ENCODE data around the gene DNA2. TPM values are rescaled to one million over a fixed set of nuclear protein-coding genes. Genes with fewer than 3 reads are reported as not detected.

DNA2 gene
- total and polyA plus RNA-seq, 11 donors: 0.91 to 4.2 (median 2.4) TPM

DNA sequence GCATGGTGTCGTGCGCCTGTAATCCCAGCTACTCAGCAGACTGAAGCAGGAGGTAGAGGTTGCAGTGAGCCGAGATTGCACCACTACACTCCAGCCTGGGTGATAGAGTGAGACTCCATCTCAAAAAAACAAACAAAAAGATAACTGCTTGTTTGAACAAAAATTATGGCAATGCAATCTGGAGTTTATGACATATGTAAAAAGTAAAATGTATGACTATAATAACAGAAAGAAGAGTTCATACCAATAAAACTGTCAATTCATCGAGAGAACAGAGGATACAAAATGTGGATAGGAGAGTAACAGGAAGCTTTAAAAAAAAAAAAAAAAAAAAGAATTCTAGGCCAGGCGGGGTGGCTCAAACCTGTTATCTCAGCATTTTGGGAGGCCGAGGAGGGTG is 36.3 kb upstream of the DNA2 start:
- DNase-seq (no peak), ATAC-seq (no peak)
- Histone ChIP-seq H3K4me1 (no peaks in the 10 kb centered on the region), H3K9me3 (no peaks in the 10 kb centered on the region), H3K27me3 (no peaks in the 10 kb centered on the region), H3K36me3 (peaks cover 0 to 54% (median 22%) of the 10 kb centered on the region in 9 donors), H3K4me3 (no peak overlapping the region), H3K27ac (no peak overlapping the region)
- WGBS, 4 donors: 85 to 92% (median 89%) methylated on average over 6 of the region's 6 CpGs
- TF ChIP-seq, protein P1, sequence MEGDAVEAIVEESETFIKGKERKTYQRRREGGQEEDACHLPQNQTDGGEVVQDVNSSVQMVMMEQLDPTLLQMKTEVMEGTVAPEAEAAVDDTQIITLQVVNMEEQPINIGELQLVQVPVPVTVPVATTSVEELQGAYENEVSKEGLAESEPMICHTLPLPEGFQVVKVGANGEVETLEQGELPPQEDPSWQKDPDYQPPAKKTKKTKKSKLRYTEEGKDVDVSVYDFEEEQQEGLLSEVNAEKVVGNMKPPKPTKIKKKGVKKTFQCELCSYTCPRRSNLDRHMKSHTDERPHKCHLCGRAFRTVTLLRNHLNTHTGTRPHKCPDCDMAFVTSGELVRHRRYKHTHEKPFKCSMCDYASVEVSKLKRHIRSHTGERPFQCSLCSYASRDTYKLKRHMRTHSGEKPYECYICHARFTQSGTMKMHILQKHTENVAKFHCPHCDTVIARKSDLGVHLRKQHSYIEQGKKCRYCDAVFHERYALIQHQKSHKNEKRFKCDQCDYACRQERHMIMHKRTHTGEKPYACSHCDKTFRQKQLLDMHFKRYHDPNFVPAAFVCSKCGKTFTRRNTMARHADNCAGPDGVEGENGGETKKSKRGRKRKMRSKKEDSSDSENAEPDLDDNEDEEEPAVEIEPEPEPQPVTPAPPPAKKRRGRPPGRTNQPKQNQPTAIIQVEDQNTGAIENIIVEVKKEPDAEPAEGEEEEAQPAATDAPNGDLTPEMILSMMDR (IDR thresholded peaks at IDR 0.05): no peak
- no peak for TF ChIP-seq POLR2A (IDR thresholded peaks at IDR 0.05)
- intact Hi-C loops (cut with DNase I): no loop called here

DNA sequence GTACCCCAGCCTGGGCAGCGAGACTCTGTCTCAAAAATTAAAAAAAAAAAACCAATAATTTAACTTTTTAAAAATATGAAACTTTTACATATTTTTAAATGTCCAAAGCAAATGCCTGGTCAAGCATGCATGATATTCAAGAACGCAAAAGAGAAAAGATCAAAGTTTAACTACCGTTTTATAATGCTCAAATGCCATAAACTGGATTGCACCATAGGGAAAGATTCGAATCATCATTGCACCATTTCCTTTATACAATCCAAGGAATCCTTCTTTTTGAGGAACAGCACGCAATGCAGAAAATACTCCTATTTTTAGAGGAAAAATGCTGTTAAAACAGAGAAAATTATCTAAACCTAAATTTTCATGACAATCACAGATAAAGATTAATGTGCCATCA is 34.6 kb upstream of the DNA2 start:
- TF ChIP-seq, protein P1 (IDR thresholded peaks at IDR 0.05): no peak
- no peak for TF ChIP-seq POLR2A (IDR thresholded peaks at IDR 0.05)
- no peaks in the 10 kb centered on the region for H3K9me3 ChIP-seq
- no peak for ATAC-seq
- H3K36me3 ChIP-seq: peaks cover 0 to 55% (median 25%) of the 10 kb centered on the region in 9 donors
- H3K27me3 ChIP-seq: no peaks in the 10 kb centered on the region
- no peak overlapping the region for H3K4me3 ChIP-seq
- no peak for DNase-seq
- intact Hi-C loops (cut with DNase I): no loop called here
- no peak overlapping the region for H3K27ac ChIP-seq
- WGBS, 4 donors: 94 to 99% (median 97%) methylated on average over 5 of the region's 5 CpGs
- no peaks in the 10 kb centered on the region for H3K4me1 ChIP-seq

DNA sequence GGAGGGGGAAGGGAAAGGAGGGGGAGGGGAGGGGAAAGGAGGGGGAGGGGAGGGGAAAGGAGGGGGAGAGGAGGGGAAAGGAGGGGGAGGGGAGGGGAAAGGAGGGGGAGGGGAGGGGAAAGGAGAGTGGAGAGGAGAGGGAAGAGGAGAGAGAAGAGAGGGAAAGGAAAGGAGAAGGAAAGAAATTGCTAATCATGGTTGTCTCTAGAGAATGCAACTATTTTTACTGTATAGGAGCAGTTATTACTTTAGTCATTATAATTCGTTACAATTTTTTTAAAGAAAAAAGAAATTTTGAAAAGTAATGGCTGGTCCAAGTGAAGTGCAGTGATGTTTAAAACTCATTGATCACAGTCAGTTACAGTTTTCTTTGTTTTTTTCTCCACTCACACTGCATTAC is 31.1 kb upstream of the DNA2 start:
- no peak for DNase-seq
- H3K4me1 ChIP-seq: no peaks in the 10 kb centered on the region
- WGBS, 4 donors: 80 to 91% (median 84%) methylated on average over 1 of the region's 1 CpG
- H3K36me3 ChIP-seq: peaks cover 0 to 79% (median 59%) of the 10 kb centered on the region in 9 donors
- H3K27me3 ChIP-seq: no peaks in the 10 kb centered on the region
- no peaks in the 10 kb centered on the region for H3K9me3 ChIP-seq
- no peak overlapping the region for H3K4me3 ChIP-seq
- H3K27ac ChIP-seq: no peak overlapping the region
- TF ChIP-seq, protein P1 (IDR thresholded peaks at IDR 0.05): no peak
- ATAC-seq: no peak
- intact Hi-C loops (cut with DNase I): no loop called here

DNA sequence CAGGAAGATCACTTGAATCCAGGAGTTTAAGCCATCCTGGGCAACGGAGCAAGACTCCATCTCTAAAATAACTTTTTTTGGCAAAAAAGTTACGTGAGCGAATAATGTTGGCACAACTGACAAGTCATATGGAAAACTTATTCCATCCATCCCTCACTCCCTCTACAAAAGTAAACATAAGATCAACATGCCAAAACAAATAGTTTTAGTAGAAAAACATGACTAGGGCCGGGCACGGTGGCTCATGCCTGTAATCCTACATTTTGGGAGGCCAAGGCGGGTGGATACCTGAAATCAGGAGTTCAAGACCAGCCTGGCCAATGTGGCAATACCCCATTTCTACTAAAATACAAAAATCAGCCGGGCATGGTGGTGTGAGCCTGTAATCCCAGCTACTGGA is 29.9 kb upstream of the DNA2 start:
- Histone ChIP-seq H3K4me3 (no peak overlapping the region), H3K27me3 (no peaks in the 10 kb centered on the region), H3K9me3 (no peaks in the 10 kb centered on the region), H3K4me1 (no peaks in the 10 kb centered on the region), H3K27ac (no peak overlapping the region), H3K36me3 (peaks cover 0 to 91% (median 68%) of the 10 kb centered on the region in 9 donors)
- WGBS, 4 donors: 84 to 89% (median 88%) methylated on average over 7 of the region's 7 CpGs
- no peak for ATAC-seq
- no peak for DNase-seq
- TF ChIP-seq, protein P1 (IDR thresholded peaks at IDR 0.05): no peak
- no peak for TF ChIP-seq POLR2A (IDR thresholded peaks at IDR 0.05)
- intact Hi-C loops (cut with DNase I): no loop called here

All from heart left ventricle (tissue), 16 donors.